PC-9 (cell line): ENCODE data around the gene SEMA4C. TPM values are rescaled to one million over a fixed set of nuclear protein-coding genes. Genes with fewer than 3 reads are reported as not detected.

Experiments
- BruUV-seq: library from RNA; stranded (reverse); fragments of 400-500 nt; replicated peaks from 2 replicates; lab custom pipeline; 2021; lab: Mats Ljungman, UMichigan
- CTCF ChIA-PET: fragments of 300-600 bp; sonication (Branson Sonifier 250); formaldehyde crosslinking; loops from one replicate; lab custom pipeline; 2022; ENCODE audit warnings: antibody characterized with exemption; lab: Charles Lee
- POLR2A ChIA-PET: fragments of 300-600 bp; sonication (Branson Sonifier 250); formaldehyde crosslinking; loops from one replicate; lab custom pipeline; 2022; ENCODE audit warnings: antibody characterized with exemption; ENCODE audit not compliant: unreplicated experiment; lab: Charles Lee
- DNase-seq, 2 experiments: peaks; one replicate each; pipeline versions ENCODE4 v3.0.0 to v3.0.0-alpha.2; 2015 to 2022; ENCODE audit warnings: mixed read lengths in 1 of 2
- H2AFZ ChIP-seq: fragments of 200-600 bp; sonication (generic); 2 replicates; pipeline ENCODE4 v1.8.1; 2017; ENCODE audit warnings: antibody characterized with exemption
- H3F3A ChIP-seq: fragments of 200-600 bp; sonication (generic); 2 replicates; pipeline ENCODE4 v1.8.1; 2017; ENCODE audit warnings: antibody characterized with exemption, mild to moderate bottlenecking, low read depth; ENCODE audit not compliant: insufficient read depth
- H3K27ac ChIP-seq: fragments of 200-600 bp; sonication (generic); 2 replicates; pipeline ENCODE4 v1.6.1; 2016; ENCODE audit warnings: mixed run types
- H3K27me3 ChIP-seq: fragments of 200-600 bp; sonication (generic); 2 replicates; pipeline ENCODE4 v1.6.1; 2016; ENCODE audit warnings: low read depth, mixed run types; ENCODE audit not compliant: insufficient read depth
- H3K36me3 ChIP-seq: fragments of 200-600 bp; sonication (generic); 2 replicates; pipeline ENCODE4 v1.6.1; 2016; ENCODE audit warnings: low read depth, mixed run types
- H3K4me1 ChIP-seq: fragments of 200-600 bp; sonication (generic); replicated peaks from 2 replicates; pipeline ENCODE4 v1.6.1; 2016; ENCODE audit warnings: mixed run types; ENCODE audit not compliant: insufficient read depth
- H3K4me2 ChIP-seq: fragments of 200-600 bp; sonication (generic); 2 replicates; pipeline ENCODE4 v1.6.1; 2017; ENCODE audit warnings: mixed run types
- H3K4me3 ChIP-seq: fragments of 200-600 bp; sonication (generic); 2 replicates; pipeline ENCODE4 v1.6.1; 2016; ENCODE audit warnings: mixed run types
- H3K79me2 ChIP-seq: fragments of 200-600 bp; sonication (generic); 2 replicates; pipeline ENCODE4 v1.6.1; 2017; ENCODE audit warnings: low read depth, mixed run types
- H3K9me2 ChIP-seq: fragments of 200-600 bp; sonication (generic); 2 replicates; pipeline ENCODE4 v1.8.1; 2017; ENCODE audit warnings: mild to moderate bottlenecking; ENCODE audit not compliant: insufficient read depth
- H3K9me3 ChIP-seq: fragments of 200-600 bp; sonication (generic); 2 replicates; pipeline ENCODE4 v1.8.1; 2016; ENCODE audit warnings: low read depth; ENCODE audit not compliant: insufficient read depth
- H4K20me1 ChIP-seq: fragments of 200-600 bp; sonication (generic); 2 replicates; pipeline ENCODE4 v1.8.1; 2017; ENCODE audit not compliant: insufficient read depth
- CTCF ChIP-seq: fragments of 200-600 bp; sonication (generic); conservative IDR thresholded peaks from 2 replicates; pipeline ENCODE4 v1.6.1; 2017; ENCODE audit warnings: mixed run types, antibody characterized with exemption, mild to moderate bottlenecking, moderate library complexity
- EZH2 ChIP-seq: fragments of 200-600 bp; sonication (generic); IDR thresholded peaks from 2 replicates; pipeline ENCODE4 v1.8.0; 2017; ENCODE audit warnings: antibody characterized with exemption, low read depth
- intact Hi-C: fragments of 100-400 bp; cut with micrococcal nuclease; formaldehyde crosslinking; loops from one replicate; pipeline ENCODE4 v1.10.0; 2022; ENCODE audit not compliant: unreplicated experiment
- total RNA-seq: library from RNA; stranded (reverse); gene quantifications from 2 replicates; pipeline ENCODE4 v1.2.3, GENCODE V29; 2021

SEMA4C gene
- total RNA-seq, 1 experiment from 2014 or later = 52.8 TPM

GRCh38 chr2:96846825-96847224 lies 23.1 kb downstream of the SEMA4C start:
- no peaks in the 10 kb centered on the region for H3K9me2 ChIP-seq
- DNase-seq = no peak
- H3K4me1 ChIP-seq = no peaks in the 10 kb centered on the region
- no peaks in the 10 kb centered on the region for H4K20me1 ChIP-seq
- ChIA-PET CTCF (no interaction called here), POLR2A (interaction anchor here (0.7 kb wide), 1 partner anchor 512 kb away, joined by 4 read pairs; no protein-coding TSS in a partner anchor)
- H3K9me3 ChIP-seq = no peaks in the 10 kb centered on the region
- H3F3A ChIP-seq = no peaks in the 10 kb centered on the region; the same call in 1 of the 2 replicates
- H3K4me3 ChIP-seq = no peak overlapping the region
- intact Hi-C loops = no loop called here
- no peak overlapping the region for H3K27ac ChIP-seq
- H3K36me3 ChIP-seq = no peaks in the 10 kb centered on the region
- H2AFZ ChIP-seq = no peak overlapping the region
- no TSS peak for BruUV-seq
- no peaks in the 10 kb centered on the region for H3K79me2 ChIP-seq
- no peaks in the 10 kb centered on the region for H3K27me3 ChIP-seq
- TF ChIP-seq EZH2 (no peak), CTCF (no peak)
- H3K4me2 ChIP-seq = no peak overlapping the region

GRCh38 chr2:96844405-96844808 lies 25.5 kb downstream of the SEMA4C start:
- no peaks in the 10 kb centered on the region for H4K20me1 ChIP-seq
- TF ChIP-seq CTCF (no peak), EZH2 (no peak)
- no peaks in the 10 kb centered on the region; the same call in 1 of the 2 replicates for H3F3A ChIP-seq
- H3K4me3 ChIP-seq = no peak overlapping the region
- intact Hi-C loops = no loop called here
- H3K27me3 ChIP-seq = no peaks in the 10 kb centered on the region
- H3K36me3 ChIP-seq = no peaks in the 10 kb centered on the region
- no peak overlapping the region for H3K27ac ChIP-seq
- no peaks in the 10 kb centered on the region for H3K9me3 ChIP-seq
- H3K4me1 ChIP-seq = no peaks in the 10 kb centered on the region
- no peaks in the 10 kb centered on the region for H3K9me2 ChIP-seq
- no peak overlapping the region for H2AFZ ChIP-seq
- no peak for DNase-seq
- CTCF ChIA-PET = interaction anchor here (0.5 to 0.6 kb wide), 3 partner anchors 10 to 439 kb away, joined by 3 to 14 read pairs (median 3); no protein-coding TSS in a partner anchor
- no TSS peak for BruUV-seq
- H3K79me2 ChIP-seq = no peaks in the 10 kb centered on the region
- POLR2A ChIA-PET = no interaction called here
- no peak overlapping the region for H3K4me2 ChIP-seq

- no peak within 1 kb of the TSS for H2AFZ ChIP-seq
- ChIA-PET POLR2A (interaction anchor here (0.7 kb wide), 1 partner anchor 10 kb away, joined by 5 read pairs; no protein-coding TSS in a partner anchor), CTCF (interaction anchor here (0.5 to 0.6 kb wide), 3 partner anchors 9 to 439 kb away, joined by 3 to 14 read pairs (median 3); no protein-coding TSS in a partner anchor)
- H3K79me2 ChIP-seq = no peaks in the 10 kb centered on the region
- DNase-seq = no peak
- BruUV-seq = no TSS peak
- no peak within 1 kb of the TSS for H3K4me2 ChIP-seq
- H3F3A ChIP-seq = no peaks in the 10 kb centered on the region; the same call in 1 of the 2 replicates
- no peaks in the 10 kb centered on the region for H3K36me3 ChIP-seq
- TF ChIP-seq EZH2 (no peak), CTCF (no peak)
- no peaks in the 10 kb centered on the region for H3K27me3 ChIP-seq
- H4K20me1 ChIP-seq = no peaks in the 10 kb centered on the region
- H3K4me3 ChIP-seq = no peak within 1 kb of the TSS
- H3K9me2 ChIP-seq = no peaks in the 10 kb centered on the region
- no peak within 1 kb of the TSS for H3K27ac ChIP-seq
- intact Hi-C loops = no loop called here
- H3K9me3 ChIP-seq = no peaks in the 10 kb centered on the region
- H3K4me1 ChIP-seq = no peaks in the 10 kb centered on the region
These were observed 26.2 kb downstream of the SEMA4C start, which contains the start of gene ANKRD23 for GRCh38 chr2:96843538-96844268. Gene ANKRD23, minus strand, starts transcription at chr2:96844021. Its CDS starts 29 bp downstream, at chr2:96843992.
